Measurements from ENCODE around the gene ATP9B. TPM values are rescaled to one million over a fixed set of nuclear protein-coding genes. Genes with fewer than 3 reads are reported as not detected.

ATP9B gene
- total RNA-seq, 1 experiment from 2014 or later, result 44.4 TPM

- intact Hi-C loops (cut with micrococcal nuclease; ENCODE audit: unreplicated experiment) (no loop called here), in situ Hi-C loops (cut with HindIII; ENCODE audit: low pct_unique_long_range_greater_than_20kb, low sequenced_read_pairs) (no loop called here)
- ChIA-PET CTCF (no interaction called here), POLR2A (no interaction called here)
- ATAC-seq, result no peak
- H3K27ac ChIP-seq (ENCODE audit: low read length), result no peak overlapping the region
- no peak overlapping the region for H3K4me3 ChIP-seq (ENCODE audit: low read depth in 2 of 2, low read length in 2 of 2)
- no TSS peak for BruUV-seq (replicated peaks)
- H3K27me3 ChIP-seq (ENCODE audit: control insufficient read depth, insufficient read depth, low read length), result no peaks in the 10 kb centered on the region
- H3K4me1 ChIP-seq (ENCODE audit: control insufficient read depth, insufficient read depth, low read length), result no peaks in the 10 kb centered on the region
- H3K36me3 ChIP-seq (ENCODE audit: control insufficient read depth, insufficient read depth, low read length), result no peaks in the 10 kb centered on the region
- no peak for DNase-seq (ENCODE audit: low read depth, low spot score)
- TF ChIP-seq, protein P1, sequence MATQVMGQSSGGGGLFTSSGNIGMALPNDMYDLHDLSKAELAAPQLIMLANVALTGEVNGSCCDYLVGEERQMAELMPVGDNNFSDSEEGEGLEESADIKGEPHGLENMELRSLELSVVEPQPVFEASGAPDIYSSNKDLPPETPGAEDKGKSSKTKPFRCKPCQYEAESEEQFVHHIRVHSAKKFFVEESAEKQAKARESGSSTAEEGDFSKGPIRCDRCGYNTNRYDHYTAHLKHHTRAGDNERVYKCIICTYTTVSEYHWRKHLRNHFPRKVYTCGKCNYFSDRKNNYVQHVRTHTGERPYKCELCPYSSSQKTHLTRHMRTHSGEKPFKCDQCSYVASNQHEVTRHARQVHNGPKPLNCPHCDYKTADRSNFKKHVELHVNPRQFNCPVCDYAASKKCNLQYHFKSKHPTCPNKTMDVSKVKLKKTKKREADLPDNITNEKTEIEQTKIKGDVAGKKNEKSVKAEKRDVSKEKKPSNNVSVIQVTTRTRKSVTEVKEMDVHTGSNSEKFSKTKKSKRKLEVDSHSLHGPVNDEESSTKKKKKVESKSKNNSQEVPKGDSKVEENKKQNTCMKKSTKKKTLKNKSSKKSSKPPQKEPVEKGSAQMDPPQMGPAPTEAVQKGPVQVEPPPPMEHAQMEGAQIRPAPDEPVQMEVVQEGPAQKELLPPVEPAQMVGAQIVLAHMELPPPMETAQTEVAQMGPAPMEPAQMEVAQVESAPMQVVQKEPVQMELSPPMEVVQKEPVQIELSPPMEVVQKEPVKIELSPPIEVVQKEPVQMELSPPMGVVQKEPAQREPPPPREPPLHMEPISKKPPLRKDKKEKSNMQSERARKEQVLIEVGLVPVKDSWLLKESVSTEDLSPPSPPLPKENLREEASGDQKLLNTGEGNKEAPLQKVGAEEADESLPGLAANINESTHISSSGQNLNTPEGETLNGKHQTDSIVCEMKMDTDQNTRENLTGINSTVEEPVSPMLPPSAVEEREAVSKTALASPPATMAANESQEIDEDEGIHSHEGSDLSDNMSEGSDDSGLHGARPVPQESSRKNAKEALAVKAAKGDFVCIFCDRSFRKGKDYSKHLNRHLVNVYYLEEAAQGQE (IDR thresholded peaks at IDR 0.05; ENCODE audit: insufficient read depth in 1 of 2, low read depth in 2 of 2, low read length in 1 of 2), result no peak
- TF ChIP-seq SIN3A (IDR thresholded peaks at IDR 0.05; ENCODE audit: borderline replicate concordance, insufficient read depth, low read depth, low read length), result no peak
- no peak for TF ChIP-seq TCF7L2 (IDR thresholded peaks at IDR 0.05; ENCODE audit: low read depth, low read length)
- TF ChIP-seq POLR2AphosphoS5 (IDR thresholded peaks at IDR 0.05; ENCODE audit: low read depth, low read length), result no peak
- TF ChIP-seq, protein P2, sequence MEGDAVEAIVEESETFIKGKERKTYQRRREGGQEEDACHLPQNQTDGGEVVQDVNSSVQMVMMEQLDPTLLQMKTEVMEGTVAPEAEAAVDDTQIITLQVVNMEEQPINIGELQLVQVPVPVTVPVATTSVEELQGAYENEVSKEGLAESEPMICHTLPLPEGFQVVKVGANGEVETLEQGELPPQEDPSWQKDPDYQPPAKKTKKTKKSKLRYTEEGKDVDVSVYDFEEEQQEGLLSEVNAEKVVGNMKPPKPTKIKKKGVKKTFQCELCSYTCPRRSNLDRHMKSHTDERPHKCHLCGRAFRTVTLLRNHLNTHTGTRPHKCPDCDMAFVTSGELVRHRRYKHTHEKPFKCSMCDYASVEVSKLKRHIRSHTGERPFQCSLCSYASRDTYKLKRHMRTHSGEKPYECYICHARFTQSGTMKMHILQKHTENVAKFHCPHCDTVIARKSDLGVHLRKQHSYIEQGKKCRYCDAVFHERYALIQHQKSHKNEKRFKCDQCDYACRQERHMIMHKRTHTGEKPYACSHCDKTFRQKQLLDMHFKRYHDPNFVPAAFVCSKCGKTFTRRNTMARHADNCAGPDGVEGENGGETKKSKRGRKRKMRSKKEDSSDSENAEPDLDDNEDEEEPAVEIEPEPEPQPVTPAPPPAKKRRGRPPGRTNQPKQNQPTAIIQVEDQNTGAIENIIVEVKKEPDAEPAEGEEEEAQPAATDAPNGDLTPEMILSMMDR (IDR thresholded peaks at IDR 0.05), result no peak
- no peaks in the 10 kb centered on the region for H3K9me3 ChIP-seq (ENCODE audit: control insufficient read depth, insufficient read depth, low read depth, low read length)
These were observed 144.9 kb downstream of the ATP9B start for GRCh38 chr18:79214056-79214455.

DNA sequence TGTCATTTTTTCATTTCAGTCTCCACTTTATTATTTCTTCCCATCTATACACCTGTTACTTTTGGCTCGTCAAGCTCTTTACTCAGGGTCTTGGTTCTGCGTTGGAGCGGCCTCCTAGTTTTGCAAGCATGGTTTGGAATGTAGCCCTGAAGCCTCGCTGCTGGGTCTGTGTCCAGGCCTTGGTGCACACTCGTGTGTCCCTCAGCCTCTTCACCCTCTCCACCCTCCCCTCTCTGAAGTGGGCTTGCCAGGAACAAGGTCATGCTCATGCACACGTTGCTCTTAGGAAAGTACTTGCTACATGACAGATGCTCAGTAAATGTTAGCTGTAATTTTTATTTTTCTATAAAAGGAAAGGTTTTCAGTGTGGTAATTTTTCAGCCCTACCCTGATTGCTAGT lies 147.0 kb downstream of the ATP9B start:
- no peak for ATAC-seq
- TF ChIP-seq, protein P1 (IDR thresholded peaks at IDR 0.05; ENCODE audit: insufficient read depth in 1 of 2, low read depth in 2 of 2, low read length in 1 of 2), result no peak
- TF ChIP-seq, protein P2 (IDR thresholded peaks at IDR 0.05), result no peak
- no peak for TF ChIP-seq POLR2AphosphoS5 (IDR thresholded peaks at IDR 0.05; ENCODE audit: low read depth, low read length)
- TF ChIP-seq TCF7L2 (IDR thresholded peaks at IDR 0.05; ENCODE audit: low read depth, low read length), result no peak
- no peak for TF ChIP-seq SIN3A (IDR thresholded peaks at IDR 0.05; ENCODE audit: borderline replicate concordance, insufficient read depth, low read depth, low read length)

More for the DNA sequence above, 147.0 kb downstream of the ATP9B start:
- DNase-seq (ENCODE audit: low read depth, low spot score), result no peak
- in situ Hi-C loops (cut with HindIII; ENCODE audit: low pct_unique_long_range_greater_than_20kb, low sequenced_read_pairs), result no loop called here
- Histone ChIP-seq H3K27ac (ENCODE audit: low read length) (no peak overlapping the region), H3K27me3 (ENCODE audit: control insufficient read depth, insufficient read depth, low read length) (no peaks in the 10 kb centered on the region), H3K36me3 (ENCODE audit: control insufficient read depth, insufficient read depth, low read length) (no peaks in the 10 kb centered on the region), H3K4me3 (ENCODE audit: low read depth in 2 of 2, low read length in 2 of 2) (no peak overlapping the region), H3K4me1 (ENCODE audit: control insufficient read depth, insufficient read depth, low read length) (no peaks in the 10 kb centered on the region), H3K9me3 (ENCODE audit: control insufficient read depth, insufficient read depth, low read depth, low read length) (no peaks in the 10 kb centered on the region)
- BruUV-seq (replicated peaks), result no TSS peak
- intact Hi-C loops (cut with micrococcal nuclease; ENCODE audit: unreplicated experiment), result no loop called here
- ChIA-PET POLR2A (interaction anchor here (0.7 kb wide), 1 partner anchor 35 kb away, joined by 3 read pairs; no protein-coding TSS in a partner anchor), CTCF (no interaction called here)

Measured in Panc1 (cell line).